Dermis lymphatic vessel endothelial cell (primary cell): Measurements from ENCODE around the gene HSFX3. TPM values are rescaled to one million over a fixed set of nuclear protein-coding genes. Genes with fewer than 3 reads are reported as not detected.

Source experiments
- total RNA-seq: library from RNA; depleted of rRNA; stranded (reverse); fragments of >200 nt; gene quantifications from 2 replicates; pipeline ENCODE4 v1.2.1, GENCODE V29; 2014

The HSFX3 gene, protein sequence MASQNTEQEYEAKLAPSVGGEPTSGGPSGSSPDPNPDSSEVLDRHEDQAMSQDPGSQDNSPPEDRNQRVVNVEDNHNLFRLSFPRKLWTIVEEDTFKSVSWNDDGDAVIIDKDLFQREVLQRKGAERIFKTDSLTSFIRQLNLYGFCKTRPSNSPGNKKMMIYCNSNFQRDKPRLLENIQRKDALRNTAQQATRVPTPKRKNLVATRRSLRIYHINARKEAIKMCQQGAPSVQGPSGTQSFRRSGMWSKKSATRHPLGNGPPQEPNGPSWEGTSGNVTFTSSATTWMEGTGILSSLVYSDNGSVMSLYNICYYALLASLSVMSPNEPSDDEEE
- not detected in 2 replicates for total RNA-seq

DNA sequence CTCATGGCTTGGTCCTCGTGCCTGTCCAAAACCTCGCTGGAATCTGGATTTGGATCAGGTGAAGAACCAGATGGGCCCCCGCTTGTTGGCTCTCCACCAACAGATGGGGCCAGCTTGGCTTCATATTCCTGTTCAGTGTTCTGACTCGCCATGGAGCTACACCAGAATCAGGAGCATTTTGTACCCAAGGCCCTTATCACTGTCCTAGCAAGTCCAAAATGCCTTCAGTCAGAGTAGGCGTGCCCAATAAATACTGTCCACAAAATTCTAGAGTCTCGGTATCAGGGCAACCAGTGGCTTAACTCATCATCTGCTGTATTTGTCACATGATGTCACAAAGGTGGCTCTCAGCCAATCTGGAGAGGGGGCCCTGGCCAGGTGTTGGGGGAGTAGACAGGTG lies at the start of gene HSFX3:
Gene HSFX3, minus strand, starts transcription at position 224 of the 400 bp plus-strand sequence. Its CDS starts 72 bp downstream, at position 152.

GRCh38 chrX:149595214-149595613 lies 45.5 kb upstream of the HSFX3 start, which contains the start of gene HSFX2:
HSFX2 (minus strand) TSS chrX:149595314; CDS start chrX:149594700, 614 bp downstream.

DNA sequence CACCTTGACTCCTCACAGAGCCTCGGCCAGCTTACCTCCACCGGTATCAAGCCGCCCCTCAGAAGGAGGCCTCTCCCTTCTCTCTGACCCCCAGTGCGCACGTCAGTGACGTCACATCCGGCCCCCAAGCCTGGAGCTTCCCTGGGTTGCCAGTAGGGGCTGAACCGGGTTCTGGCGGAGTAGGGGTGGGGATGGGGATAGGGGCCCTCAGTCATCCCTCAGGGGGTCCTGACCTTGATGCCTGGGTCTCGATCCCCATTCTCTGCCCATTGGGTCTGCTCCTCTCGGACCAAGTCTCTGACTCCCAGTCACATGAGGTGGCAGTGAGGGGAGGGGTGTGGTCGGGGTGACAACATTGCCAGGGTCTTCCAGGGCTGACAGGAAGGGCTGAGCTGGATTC lies 37.6 kb upstream of the HSFX3 start, which contains the start of gene MAGEA9B:
Gene MAGEA9B, minus strand, starts transcription at position 101 of the 400 bp plus-strand sequence. CDS start 4,280 bp downstream, outside the sequence.

GRCh38 chrX:149540621-149541520 lies 8.9 kb downstream of the HSFX3 start, which contains the start of gene EOLA1:
EOLA1 (plus strand) TSS chrX:149541012; CDS start chrX:149545631, 4,619 bp downstream.

DNA sequence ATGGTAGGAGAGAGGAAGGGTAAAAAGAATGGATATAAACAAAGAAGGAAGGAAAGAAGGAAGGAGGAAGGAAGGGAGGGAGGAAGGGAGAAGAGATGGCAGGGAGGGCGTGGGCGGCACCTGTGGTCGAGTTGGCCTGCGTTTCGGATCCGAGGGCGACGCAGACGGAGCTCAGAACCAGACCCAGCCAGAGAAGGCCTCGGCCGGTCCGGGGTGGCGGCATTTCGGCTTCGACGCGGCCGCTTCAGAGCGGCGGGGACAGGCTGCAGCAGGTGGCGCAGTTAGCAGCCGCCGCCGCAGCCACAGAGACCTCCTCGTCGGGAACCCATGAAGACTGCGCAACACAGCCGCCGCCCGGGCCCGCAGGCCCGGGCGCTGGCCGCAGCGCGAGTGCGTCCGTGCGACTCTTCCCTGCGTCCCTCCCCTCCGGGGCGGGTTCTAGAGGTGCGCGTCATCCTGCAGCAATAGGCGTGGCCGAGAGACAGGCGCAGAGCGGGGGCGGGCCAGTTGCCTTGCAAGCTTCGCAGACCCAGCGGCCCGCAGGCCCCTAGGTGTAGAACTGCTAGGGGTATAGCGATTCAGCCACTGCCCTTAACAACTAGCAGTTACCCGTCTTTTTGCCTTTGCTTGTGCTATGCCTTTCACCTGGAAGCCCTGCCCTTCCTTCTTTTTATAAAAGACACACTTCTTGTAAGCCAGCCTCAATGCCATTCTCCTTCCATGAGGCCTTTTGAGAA lies 44.6 kb downstream of the HSFX3 start, which contains the start of gene IDS:
Gene IDS, minus strand, starts transcription at position 392 of the 737 bp plus-strand sequence. Its CDS starts 169 bp downstream, at position 223.

Other genes starting within 250 kb of the HSFX3 start
- 20.9 and 25.8 TPM in 2 replicates for gene IDS, start 44.6 kb downstream of the HSFX3 start, total RNA-seq
- gene EOLA1, start 8.9 kb downstream of the HSFX3 start, total RNA-seq = 11.4 and 12.5 TPM in 2 replicates
- not detected in 2 replicates for gene MAGEA9B, start 37.5 kb upstream of the HSFX3 start, total RNA-seq
- gene HSFX2, start 45.4 kb upstream of the HSFX3 start, total RNA-seq = 0.26 TPM in 1 of 2 replicates, not detected in the other
- 24.8 and 25.7 TPM in 2 replicates for gene TMEM185A, start 81.9 kb upstream of the HSFX3 start, total RNA-seq
- gene MAGEA11, start 162.1 kb upstream of the HSFX3 start, total RNA-seq = not detected in 2 replicates
- gene HSFX1, start 224.1 kb upstream of the HSFX3 start, total RNA-seq = 0.43 and 0.69 TPM in 2 replicates
- not detected in 2 replicates for gene MAGEA9, start 232.0 kb upstream of the HSFX3 start, total RNA-seq